CD4-positive, alpha-beta memory T cell (primary cell): Measurements from ENCODE around the gene TRAFD1. TPM values are rescaled to one million over a fixed set of nuclear protein-coding genes. Genes with fewer than 3 reads are reported as not detected.
A peak's percentile ranks its signal among the peaks of the same experiment; 100 is the strongest.

Experiments
- CTCF ChIA-PET: fragments of 350-600 bp; sonication (Branson Sonifier 250); formaldehyde crosslinking; loops from one replicate; lab custom pipeline; 2021; ENCODE audit warnings: inconsistent platforms; ENCODE audit not compliant: partially characterized antibody; lab: Charles Lee
- POLR2A ChIA-PET: fragments of 350-600 bp; sonication (Branson Sonifier 250); formaldehyde crosslinking; loops from one replicate; lab custom pipeline; 2021; ENCODE audit not compliant: partially characterized antibody; lab: Charles Lee
- DNase-seq, 5 donors: peaks; one replicate each; pipeline versions ENCODE4 v3.0.0 to v3.0.0-alpha.2; 2020 to 2022; ENCODE audit warnings: mixed read lengths in 1 of 5
- H3K27ac ChIP-seq: one replicate; pipeline ENCODE4 v1.7.0; 2013; ENCODE audit warnings: low read depth, low read length
- H3K27me3 ChIP-seq: 2 replicates; pipeline ENCODE4 v1.7.0; 2013; ENCODE audit warnings: mild to moderate bottlenecking, low read length, moderate library complexity; ENCODE audit not compliant: insufficient read depth
- H3K36me3 ChIP-seq: 2 replicates; pipeline ENCODE4 v1.7.0; 2013; ENCODE audit warnings: mild to moderate bottlenecking, low read length, moderate library complexity; ENCODE audit not compliant: insufficient read depth
- H3K4me1 ChIP-seq: 2 replicates; pipeline ENCODE4 v1.7.0; 2013; ENCODE audit warnings: mild to moderate bottlenecking, low read length, moderate library complexity; ENCODE audit not compliant: insufficient read depth
- H3K4me3 ChIP-seq, 2 donors: one replicate each; pipeline ENCODE4 v1.7.0; 2013; ENCODE audit warnings: low read length in 2 of 2, mild to moderate bottlenecking in 1 of 2
- H3K9me3 ChIP-seq, 2 donors: one replicate each; pipeline ENCODE4 v1.7.0; 2013; ENCODE audit warnings: low read length in 2 of 2, control low read depth in 1 of 2; ENCODE audit not compliant: control insufficient read depth in 1 of 2
- H3K27ac Mint-ChIP-seq, 7 donors: one replicate each; pipeline ENCODE4 v1.8.0; 2020 to 2021; ENCODE audit warnings: mixed read lengths in 7 of 7, mild to moderate bottlenecking in 6 of 7, inconsistent platforms in 3 of 7, moderate library complexity in 3 of 7
- H3K27me3 Mint-ChIP-seq, 2 donors: one replicate each; pipeline ENCODE4 v1.8.0; 2020 to 2021; ENCODE audit warnings: mixed read lengths in 2 of 2
- H3K36me3 Mint-ChIP-seq, 2 donors: one replicate each; pipeline ENCODE4 v1.8.0; 2020 to 2021; ENCODE audit warnings: mixed read lengths in 2 of 2, inconsistent platforms in 1 of 2, mild to moderate bottlenecking in 1 of 2
- H3K4me1 Mint-ChIP-seq, 4 donors: one replicate each; pipeline ENCODE4 v1.8.0; 2020 to 2021; ENCODE audit warnings: mixed read lengths in 4 of 4, mild to moderate bottlenecking in 1 of 4
- H3K4me3 Mint-ChIP-seq, 8 donors: one replicate each; pipeline ENCODE4 v1.8.0; 2020 to 2021; ENCODE audit warnings: mixed read lengths in 8 of 8, mild to moderate bottlenecking in 7 of 8, moderate library complexity in 6 of 8, inconsistent platforms in 3 of 8
- H3K9me3 Mint-ChIP-seq, 8 donors: one replicate each; pipeline ENCODE4 v1.8.0; 2020 to 2021; ENCODE audit warnings: mixed read lengths in 8 of 8, mild to moderate bottlenecking in 5 of 8, inconsistent platforms in 3 of 8, moderate library complexity in 1 of 8
- intact Hi-C: fragments of 100-400 bp; cut with micrococcal nuclease; formaldehyde crosslinking; loops from one replicate; pipeline ENCODE4 v1.15.1; 2023
- polyA plus RNA-seq, 2 donors: library from polyadenylated mRNA; unstranded; fragments of 300-500 nt; fragmentation: Illumina TruSeq; gene quantifications; one replicate each; pipeline ENCODE4 v1.2.3, GENCODE V29; 2021
- total RNA-seq, 2 experiments: library from RNA; stranded (reverse); gene quantifications; one replicate each; pipeline ENCODE4 v1.2.3, GENCODE V29; 2021

The TRAFD1 gene
- total and polyA plus RNA-seq, 4 experiments from 2014 or later, result 38.7 to 71.2 (median 51.5) TPM

DNA sequence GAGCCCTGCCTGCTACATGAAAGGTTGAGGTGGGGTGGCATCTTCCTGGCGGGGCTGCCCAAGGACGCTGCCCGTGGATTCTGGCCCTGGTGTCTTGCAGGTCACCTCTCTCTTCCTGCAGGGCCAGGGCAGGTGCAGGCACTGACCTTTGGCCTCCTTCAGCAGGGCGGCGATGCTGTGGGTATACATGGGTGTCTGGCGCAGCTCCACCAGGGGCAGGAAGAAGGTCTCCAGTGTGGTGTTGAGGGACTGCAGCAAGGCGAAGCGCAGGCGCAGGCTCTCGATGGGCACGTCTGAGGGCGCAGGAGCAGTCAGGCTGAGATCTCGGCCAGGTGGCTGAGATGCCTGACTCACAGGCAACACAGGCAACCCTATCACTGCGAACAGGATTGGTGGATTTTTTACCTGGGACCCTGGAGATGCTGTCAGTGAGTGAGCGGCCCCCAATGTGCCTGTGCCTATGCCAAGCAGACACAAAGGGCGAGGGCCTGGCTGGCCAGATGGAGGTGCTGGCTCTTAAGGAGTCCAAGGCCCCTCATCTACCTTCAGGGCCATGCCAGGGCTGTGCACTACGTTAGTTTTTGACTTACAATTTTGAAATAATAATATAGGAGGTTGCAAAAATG lies 45.7 kb downstream of the TRAFD1 start:
- Histone ChIP-seq H3K36me3 (peaks cover 11% of the 10 kb centered on the region), H3K4me3 (no peak overlapping the region), H3K4me1 (peaks cover 4% of the 10 kb centered on the region), H3K9me3 (no peaks in the 10 kb centered on the region), H3K27ac (no peak overlapping the region), H3K27me3 (no peaks in the 10 kb centered on the region)
- intact Hi-C loops, result no loop called here
- H3K4me3 Mint-ChIP-seq, result no peak overlapping the region
- peaks cover 22 to 43% of the 10 kb centered on the region in 2 donors for H3K36me3 Mint-ChIP-seq
- H3K9me3 Mint-ChIP-seq, result no peaks in the 10 kb centered on the region
- no peak for DNase-seq
- peaks cover 1 to 8% (median 5%) of the 10 kb centered on the region in 4 donors for H3K4me1 Mint-ChIP-seq
- peak overlapping the region in 2 of 7 donors; percentile 35 to 53 for H3K27ac Mint-ChIP-seq
- POLR2A ChIA-PET, result interaction anchor here (0.6 kb wide), 1 partner anchor 17 kb away, joined by 3 read pairs; no protein-coding TSS in a partner anchor
- no peaks in the 10 kb centered on the region for H3K27me3 Mint-ChIP-seq
- CTCF ChIA-PET, result interaction anchor here (1.6 kb wide), 1 partner anchor 14 kb away, joined by 4 read pairs; no protein-coding TSS in a partner anchor

DNA sequence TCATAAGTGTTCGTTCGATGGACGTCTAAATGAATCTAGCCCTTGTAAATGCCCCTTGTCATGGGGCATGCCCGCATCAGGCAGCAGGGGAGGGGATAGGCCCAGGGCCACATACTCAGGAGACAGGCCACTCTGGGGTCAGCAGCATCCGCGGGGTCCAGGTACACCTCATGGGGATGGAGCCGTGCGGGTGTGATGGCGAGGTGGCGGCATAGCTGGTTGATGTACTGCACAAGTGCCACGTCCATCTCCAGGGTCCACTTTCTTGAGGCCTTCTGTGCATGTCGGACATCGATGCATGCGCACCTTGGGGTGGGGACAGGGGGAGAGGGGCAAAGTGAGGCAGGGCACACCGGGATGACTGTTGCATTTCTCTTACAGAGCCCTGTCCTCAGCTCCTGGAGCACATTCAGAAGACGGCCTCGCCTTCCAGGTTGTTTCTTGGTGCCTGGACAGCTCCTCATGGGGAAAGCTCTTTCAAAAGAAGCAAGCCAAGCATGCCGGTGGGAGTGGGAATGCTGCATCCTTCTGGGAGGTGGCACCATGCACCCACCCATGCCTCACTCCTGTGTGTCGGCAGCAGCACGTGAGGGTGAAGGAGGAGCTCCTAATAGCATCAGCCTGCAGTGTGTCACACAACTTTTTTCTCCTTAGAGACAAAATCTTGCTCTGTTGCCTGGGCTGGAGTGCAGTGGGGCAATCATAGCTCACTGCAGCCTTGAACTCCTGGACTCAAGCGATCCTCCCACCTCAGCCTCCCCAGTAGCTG lies 47.4 kb downstream of the TRAFD1 start:
- H3K27ac Mint-ChIP-seq, result peak overlapping the region in 4 of 7 donors; percentile 24 to 64 (median 53)
- POLR2A ChIA-PET, result interaction anchor here (0.6 kb wide), 1 partner anchor 115 kb away, joined by 3 read pairs; no protein-coding TSS in a partner anchor

DNA sequence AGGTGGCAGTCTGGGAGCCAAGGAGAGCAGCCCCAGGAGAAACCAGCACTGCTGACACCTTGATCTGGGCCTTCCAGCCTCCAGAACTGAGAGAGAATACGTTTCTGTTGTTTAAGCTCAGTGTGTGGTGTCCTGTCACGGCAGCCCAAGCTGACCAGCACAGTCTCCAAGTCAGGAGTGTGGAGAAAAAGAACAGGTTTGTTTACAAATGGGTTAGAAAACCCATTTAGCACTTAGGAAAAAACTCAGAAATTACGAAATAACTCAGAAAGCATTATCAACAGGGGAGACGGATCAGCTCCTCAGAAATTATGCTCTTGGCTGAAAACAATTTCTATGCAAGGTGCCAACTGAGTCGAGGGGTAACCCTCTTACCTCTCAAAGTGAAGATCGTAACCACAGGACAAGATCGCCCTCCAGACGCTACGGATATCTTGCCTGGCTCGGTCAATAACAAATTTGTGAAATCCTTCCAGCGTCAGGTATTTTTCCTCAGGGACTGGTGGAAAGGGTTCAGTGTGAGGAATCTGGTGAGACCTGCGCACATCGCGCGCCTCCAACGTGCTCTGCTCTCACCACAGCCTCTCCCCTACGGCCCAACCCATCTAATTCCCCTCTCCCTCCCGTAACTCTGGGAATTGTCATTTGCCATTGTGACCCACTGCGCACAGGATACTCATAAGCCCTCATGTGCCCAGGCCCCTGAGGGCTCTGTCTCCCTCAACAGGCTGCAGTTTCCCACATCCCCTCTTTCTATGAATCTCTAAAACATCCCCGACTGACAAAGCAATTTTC lies 50.2 kb downstream of the TRAFD1 start:
- ChIA-PET POLR2A (no interaction called here), CTCF (no interaction called here)
- Mint-ChIP-seq H3K4me3 (no peak overlapping the region), H3K36me3 (peaks cover 30 to 57% of the 10 kb centered on the region in 2 donors), H3K9me3 (no peaks in the 10 kb centered on the region), H3K27me3 (no peaks in the 10 kb centered on the region), H3K27ac (peak overlapping the region in 2 of 7 donors; percentile 14 to 57), H3K4me1 (peaks cover 0 to 2% (median under 1%) of the 10 kb centered on the region in 4 donors)
- Histone ChIP-seq H3K9me3 (no peaks in the 10 kb centered on the region), H3K27me3 (no peaks in the 10 kb centered on the region), H3K4me1 (no peaks in the 10 kb centered on the region), H3K36me3 (peaks cover 29% of the 10 kb centered on the region), H3K4me3 (no peak overlapping the region), H3K27ac (no peak overlapping the region)
- no peak for DNase-seq
- intact Hi-C loops, result no loop called here

More for the DNA sequence above, 47.4 kb downstream of the TRAFD1 start:
- CTCF ChIA-PET, result no interaction called here
- H3K36me3 Mint-ChIP-seq, result peaks cover 27 to 54% of the 10 kb centered on the region in 2 donors
- H3K27me3 ChIP-seq, result no peaks in the 10 kb centered on the region
- H3K4me1 ChIP-seq, result peaks cover 4% of the 10 kb centered on the region
- no peak overlapping the region for H3K27ac ChIP-seq
- H3K4me3 Mint-ChIP-seq, result no peak overlapping the region
- peaks cover 15% of the 10 kb centered on the region for H3K36me3 ChIP-seq
- H3K27me3 Mint-ChIP-seq, result no peaks in the 10 kb centered on the region
- intact Hi-C loops, result no loop called here
- no peaks in the 10 kb centered on the region for H3K9me3 Mint-ChIP-seq
- H3K9me3 ChIP-seq, result no peaks in the 10 kb centered on the region
- no peak for DNase-seq
- peaks cover 1 to 8% (median 5%) of the 10 kb centered on the region in 4 donors for H3K4me1 Mint-ChIP-seq
- H3K4me3 ChIP-seq, result no peak overlapping the region

DNA sequence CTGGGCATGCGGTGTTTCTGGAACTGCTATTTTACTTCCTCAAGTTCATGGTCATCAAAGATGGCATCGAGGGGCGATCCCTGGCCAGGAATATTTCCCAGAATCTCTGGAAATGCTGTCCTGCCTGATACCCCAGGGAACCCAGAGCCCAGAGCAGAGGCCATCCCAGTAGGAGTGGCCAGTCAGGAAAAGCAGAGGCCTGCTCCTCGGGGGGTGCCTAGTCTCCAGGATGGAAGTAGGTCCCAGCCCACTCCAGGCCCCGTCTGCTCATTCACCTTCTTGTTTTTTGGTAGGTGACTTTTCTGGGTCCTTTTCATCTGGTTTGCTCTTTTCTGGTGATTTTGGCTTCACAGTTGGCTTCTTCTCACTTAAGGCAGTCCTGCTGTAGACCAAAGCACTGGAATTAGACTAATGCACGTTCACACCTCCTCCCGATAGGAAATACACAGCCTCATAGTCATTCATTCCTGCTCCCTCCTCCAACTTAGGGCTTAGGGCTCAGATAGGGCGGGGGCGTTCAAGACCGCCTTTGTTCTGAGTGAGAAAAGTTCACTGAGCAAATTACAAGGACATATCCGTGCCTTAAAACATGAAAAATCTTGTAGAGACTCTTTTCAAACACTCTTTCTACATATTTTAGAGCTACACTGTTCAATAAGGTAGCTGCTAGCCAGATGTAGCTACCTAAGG lies 51.1 kb downstream of the TRAFD1 start:
- no peak overlapping the region for H3K4me3 ChIP-seq
- peaks cover 29% of the 10 kb centered on the region for H3K36me3 ChIP-seq
- DNase-seq, result no peak
- ChIA-PET POLR2A (no interaction called here), CTCF (no interaction called here)
- H3K9me3 Mint-ChIP-seq, result no peaks in the 10 kb centered on the region
- H3K4me1 ChIP-seq, result no peaks in the 10 kb centered on the region
- peaks cover 32 to 54% of the 10 kb centered on the region in 2 donors for H3K36me3 Mint-ChIP-seq
- H3K4me3 Mint-ChIP-seq, result no peak overlapping the region
- peak overlapping the region in 2 of 7 donors; percentile 14 to 57 for H3K27ac Mint-ChIP-seq
- no peaks in the 10 kb centered on the region for H3K27me3 Mint-ChIP-seq
- intact Hi-C loops, result no loop called here
- no peaks in the 10 kb centered on the region for H3K27me3 ChIP-seq
- H3K9me3 ChIP-seq, result no peaks in the 10 kb centered on the region
- H3K4me1 Mint-ChIP-seq, result peaks cover 0 to 2% (median under 1%) of the 10 kb centered on the region in 4 donors
- no peak overlapping the region for H3K27ac ChIP-seq

DNA sequence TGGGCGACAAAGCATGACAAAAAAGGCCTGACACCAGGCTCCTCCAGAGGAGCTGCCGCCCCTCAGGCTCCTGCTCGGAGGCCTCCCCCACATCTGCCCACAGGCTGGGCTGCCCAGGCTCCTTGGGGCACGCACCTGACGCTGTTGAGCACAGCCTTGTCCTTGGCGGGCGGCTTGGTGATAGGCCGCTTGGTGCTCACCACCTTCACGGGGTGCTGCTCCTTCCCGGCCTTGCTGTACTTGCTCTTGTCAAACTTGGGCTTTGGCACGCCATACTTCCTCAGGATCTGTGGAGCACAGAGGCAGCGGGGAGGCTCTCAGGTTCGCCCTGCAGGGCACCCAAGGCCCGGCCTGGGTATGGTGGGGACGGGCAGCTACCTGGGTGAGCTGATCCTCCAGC lies 53.4 kb downstream of the TRAFD1 start:
- Histone ChIP-seq H3K27me3 (no peaks in the 10 kb centered on the region), H3K36me3 (peaks cover 36% of the 10 kb centered on the region), H3K27ac (no peak overlapping the region), H3K4me3 (no peak overlapping the region), H3K4me1 (no peaks in the 10 kb centered on the region), H3K9me3 (no peaks in the 10 kb centered on the region)
- CTCF ChIA-PET, result no interaction called here
- peaks cover 36 to 53% of the 10 kb centered on the region in 2 donors for H3K36me3 Mint-ChIP-seq
- H3K4me1 Mint-ChIP-seq, result no peaks in the 10 kb centered on the region
- POLR2A ChIA-PET, result no interaction called here
- intact Hi-C loops, result no loop called here
- H3K27me3 Mint-ChIP-seq, result no peaks in the 10 kb centered on the region
- H3K27ac Mint-ChIP-seq, result peak overlapping the region in 1 of 7 donors; percentile 60
- H3K4me3 Mint-ChIP-seq, result no peak overlapping the region
- no peak for DNase-seq
- H3K9me3 Mint-ChIP-seq, result no peaks in the 10 kb centered on the region

DNA sequence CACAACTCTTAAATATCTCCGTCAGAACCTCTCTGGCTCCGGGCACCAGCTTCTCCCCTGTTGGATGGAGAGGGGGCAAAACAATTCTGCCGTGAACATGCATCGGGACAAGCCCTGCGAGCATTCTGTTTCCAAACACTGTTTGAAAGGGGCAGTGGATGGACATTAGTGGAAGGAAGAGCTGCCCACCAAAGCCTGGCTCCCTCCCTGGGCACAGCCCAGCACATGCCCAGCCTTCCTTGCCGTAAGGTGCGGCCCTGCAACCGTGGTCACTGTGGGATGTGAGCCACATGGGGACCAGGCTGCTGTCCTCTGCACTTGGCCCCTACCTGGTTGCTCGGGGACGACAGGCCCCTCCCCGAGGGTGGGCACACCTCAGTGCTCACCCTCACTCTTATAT lies 54.0 kb downstream of the TRAFD1 start:
- no peaks in the 10 kb centered on the region for H3K4me1 ChIP-seq
- Mint-ChIP-seq H3K4me1 (no peaks in the 10 kb centered on the region), H3K4me3 (no peak overlapping the region), H3K27ac (peak overlapping the region in 1 of 7 donors; percentile 31), H3K36me3 (peaks cover 37 to 55% of the 10 kb centered on the region in 2 donors), H3K27me3 (no peaks in the 10 kb centered on the region), H3K9me3 (no peaks in the 10 kb centered on the region)
- peaks cover 42% of the 10 kb centered on the region for H3K36me3 ChIP-seq
- CTCF ChIA-PET, result no interaction called here
- intact Hi-C loops, result no loop called here
- POLR2A ChIA-PET, result no interaction called here
- H3K4me3 ChIP-seq, result no peak overlapping the region
- no peaks in the 10 kb centered on the region for H3K27me3 ChIP-seq
- DNase-seq, result no peak
- no peaks in the 10 kb centered on the region for H3K9me3 ChIP-seq
- H3K27ac ChIP-seq, result no peak overlapping the region
